GM21786 (cell line): ENCODE results near the gene CTNND2.

ENCODE experiments used
- ATAC-seq: cut with Tn5 transposase; IDR thresholded peaks from one replicate; pipeline ENCODE4 v1.9.1; 2021; ENCODE audit not compliant: unreplicated experiment

CTNND2 gene

DNA sequence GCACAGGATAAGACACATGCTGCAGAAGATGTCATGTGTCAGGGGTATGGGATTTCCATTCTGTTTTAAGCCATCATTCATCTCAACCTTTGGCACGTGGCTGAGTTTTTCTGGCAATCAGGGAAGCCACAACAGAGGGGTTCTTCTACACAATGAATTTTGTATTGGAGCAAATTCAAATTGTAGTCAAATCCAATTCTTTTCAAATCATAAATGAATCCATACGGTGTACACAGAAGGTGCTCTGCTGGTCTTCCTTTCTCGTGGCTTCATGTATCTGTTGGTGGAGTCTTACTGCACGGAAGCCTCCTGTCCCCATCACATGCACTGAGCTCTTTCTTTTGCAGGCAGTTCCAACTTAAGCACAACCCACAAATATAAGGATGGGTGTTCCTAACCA is 706.5 kb downstream of the CTNND2 start:
- no peak for ATAC-seq

- no peak for ATAC-seq
Observed at GRCh38 chr5:11191673-11192072, 712.6 kb downstream of the CTNND2 start.

DNA sequence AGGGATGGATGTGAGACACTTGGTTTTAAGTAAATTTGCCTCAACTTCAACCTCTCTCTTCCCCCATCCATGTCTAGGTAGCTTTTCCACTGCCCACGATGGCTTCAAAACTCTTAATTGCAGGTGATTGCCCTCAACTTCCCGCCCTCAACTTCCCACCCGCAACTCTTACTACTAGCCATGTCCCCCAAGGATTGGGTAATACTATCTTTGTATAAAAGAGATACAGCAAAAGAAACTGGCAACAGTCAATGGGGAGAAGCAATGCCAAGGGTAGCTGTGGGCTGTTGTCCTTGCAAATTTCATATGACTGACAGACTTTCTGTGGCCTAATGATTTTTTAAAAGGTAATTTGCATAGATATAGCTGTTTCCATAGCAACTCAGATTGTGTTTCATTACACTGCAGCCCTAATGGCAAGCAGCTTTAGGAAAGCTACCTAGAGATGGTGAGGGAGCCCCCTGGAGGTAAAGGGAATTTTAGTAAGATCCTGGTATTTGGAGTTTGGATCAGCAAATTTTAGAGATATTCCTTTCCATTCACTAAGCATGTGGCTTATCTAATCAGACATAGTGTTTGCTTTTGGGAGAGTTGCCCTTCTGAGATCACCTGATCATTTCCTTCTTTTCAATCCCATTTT is 721.7 kb downstream of the CTNND2 start:
- ATAC-seq: no peak

DNA sequence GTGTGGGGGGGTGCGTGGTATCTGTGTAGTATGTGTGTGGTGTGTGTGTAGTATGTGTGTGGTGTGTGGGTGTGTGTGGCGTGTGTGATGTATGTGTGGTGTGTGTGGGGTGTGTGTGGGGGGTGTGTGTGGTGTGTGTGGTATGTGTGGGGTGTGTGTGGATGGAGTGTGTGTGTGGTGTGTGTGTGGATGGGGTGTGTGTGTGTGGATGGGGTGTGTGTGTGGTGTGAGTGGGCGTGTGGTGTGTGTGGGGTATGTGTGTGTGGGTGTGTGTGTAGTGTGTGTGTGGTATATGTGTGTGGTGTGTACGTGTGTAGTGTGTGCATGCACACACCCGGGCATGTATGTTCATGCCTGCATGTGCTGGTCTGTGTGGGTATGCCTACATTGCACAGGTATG is 722.3 kb downstream of the CTNND2 start:
- ATAC-seq: no peak

DNA sequence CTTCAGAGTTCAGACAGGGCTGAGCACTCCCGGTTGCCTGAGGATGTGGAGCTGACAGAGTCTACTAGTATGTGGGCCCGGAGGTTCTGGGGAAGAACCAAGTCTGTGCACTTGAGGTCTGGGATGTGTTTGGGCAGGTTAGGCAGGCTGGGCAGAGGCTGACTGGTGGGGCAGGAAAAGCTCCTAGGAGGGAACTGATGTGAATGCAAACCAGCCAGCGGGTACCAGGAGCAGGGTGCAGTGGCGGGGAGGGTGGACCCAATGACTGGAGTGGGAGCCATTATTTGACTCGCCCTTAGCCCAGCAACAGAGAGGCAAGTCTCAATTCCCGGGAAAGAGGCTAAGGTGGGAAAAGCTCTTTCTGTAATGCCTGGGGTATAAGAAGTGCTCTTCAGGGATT is 723.4 kb downstream of the CTNND2 start:
- no peak for ATAC-seq

GRCh38 chr5:11177999-11178711 is 726.1 kb downstream of the CTNND2 start:
- no peak for ATAC-seq

- no peak for ATAC-seq
Observed at GRCh38 chr5:11174591-11174990, 729.7 kb downstream of the CTNND2 start.

DNA sequence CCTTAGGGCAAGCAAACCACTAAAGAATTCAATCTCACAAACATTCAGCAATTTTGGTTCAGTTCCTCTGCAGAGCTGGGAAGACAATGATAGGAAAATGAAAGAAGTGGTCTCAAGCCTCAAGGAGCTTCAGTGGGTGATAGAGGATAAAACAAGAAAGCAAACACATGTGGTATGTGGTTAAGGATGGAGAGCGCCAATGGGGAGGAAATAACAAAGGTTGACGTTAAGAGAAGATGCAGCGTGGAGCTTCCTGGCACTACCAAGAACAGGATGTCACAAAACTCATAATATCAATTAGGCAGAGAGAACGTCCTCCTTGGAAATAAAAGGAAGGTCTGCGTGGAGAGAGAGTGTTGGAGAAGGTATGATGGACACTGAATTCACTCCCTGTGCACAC is 731.8 kb downstream of the CTNND2 start:
- no peak for ATAC-seq

DNA sequence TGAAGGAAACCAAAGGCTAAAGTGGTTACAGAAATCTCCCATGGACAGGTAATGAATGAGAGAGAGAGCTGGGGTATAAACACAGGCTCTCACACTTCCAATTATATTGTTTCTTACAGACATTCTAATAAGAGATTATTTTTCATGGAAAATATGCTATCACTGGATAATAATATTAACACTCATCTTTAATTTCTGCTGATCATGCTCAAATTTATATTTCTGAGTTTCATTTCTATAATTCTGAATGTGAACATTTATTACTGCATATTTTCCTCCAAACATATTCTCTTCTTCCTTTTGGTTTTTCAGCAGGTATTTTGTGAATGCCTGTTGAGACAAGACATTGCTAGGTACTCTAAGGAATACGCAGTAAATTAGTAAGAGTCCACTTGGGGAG is 733.0 kb downstream of the CTNND2 start:
- ATAC-seq: no peak

GRCh38 chr5:11166923-11167322 is 737.3 kb downstream of the CTNND2 start:
- no peak for ATAC-seq

DNA sequence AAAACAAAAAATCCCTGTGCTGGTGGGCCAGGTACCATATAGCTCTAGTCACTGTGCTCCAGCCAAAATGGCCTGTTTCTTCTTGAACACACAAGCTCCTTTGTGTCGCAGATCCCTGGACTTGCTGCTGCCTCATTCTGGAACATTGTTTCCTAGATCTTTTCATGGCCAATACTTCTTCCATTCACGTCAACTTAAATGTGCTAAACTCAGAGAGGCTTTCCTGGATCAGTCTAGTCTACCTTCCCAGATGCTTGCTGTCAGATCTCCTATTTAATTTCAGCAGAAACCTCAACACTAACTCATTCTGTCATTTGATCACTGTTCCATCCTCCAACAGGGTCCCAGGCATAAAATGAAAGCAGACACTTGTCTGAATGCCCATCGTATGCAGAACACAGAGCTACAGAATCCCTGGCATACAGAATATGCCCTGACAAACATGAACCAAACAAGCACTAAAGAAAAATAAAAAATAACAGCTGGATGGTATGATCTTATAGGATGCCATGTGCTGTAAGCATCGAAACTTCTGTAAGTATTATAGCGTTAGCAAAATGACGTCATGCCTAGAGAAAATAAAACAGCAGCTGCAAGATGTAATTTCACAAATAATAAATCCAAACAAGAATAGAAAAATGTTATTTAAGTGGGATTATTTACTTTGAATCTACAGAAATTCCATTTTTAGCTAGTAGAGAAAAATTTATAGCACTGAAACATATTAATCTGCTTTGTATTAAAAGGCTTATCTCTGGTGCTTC is 739.5 kb downstream of the CTNND2 start:
- ATAC-seq: no peak

- no peak for ATAC-seq
Observed at GRCh38 chr5:11157132-11157531, 747.1 kb downstream of the CTNND2 start.

GRCh38 chr5:11153670-11154382 is 750.4 kb downstream of the CTNND2 start:
- ATAC-seq: no peak

- no peak for ATAC-seq
Observed at GRCh38 chr5:11152368-11152767, 751.9 kb downstream of the CTNND2 start.

- no peak for ATAC-seq
Observed at GRCh38 chr5:11150976-11151375, 753.3 kb downstream of the CTNND2 start.

GRCh38 chr5:11148810-11149539 is 755.3 kb downstream of the CTNND2 start:
- no peak for ATAC-seq

GRCh38 chr5:11146171-11146570 is 758.1 kb downstream of the CTNND2 start:
- ATAC-seq: no peak

DNA sequence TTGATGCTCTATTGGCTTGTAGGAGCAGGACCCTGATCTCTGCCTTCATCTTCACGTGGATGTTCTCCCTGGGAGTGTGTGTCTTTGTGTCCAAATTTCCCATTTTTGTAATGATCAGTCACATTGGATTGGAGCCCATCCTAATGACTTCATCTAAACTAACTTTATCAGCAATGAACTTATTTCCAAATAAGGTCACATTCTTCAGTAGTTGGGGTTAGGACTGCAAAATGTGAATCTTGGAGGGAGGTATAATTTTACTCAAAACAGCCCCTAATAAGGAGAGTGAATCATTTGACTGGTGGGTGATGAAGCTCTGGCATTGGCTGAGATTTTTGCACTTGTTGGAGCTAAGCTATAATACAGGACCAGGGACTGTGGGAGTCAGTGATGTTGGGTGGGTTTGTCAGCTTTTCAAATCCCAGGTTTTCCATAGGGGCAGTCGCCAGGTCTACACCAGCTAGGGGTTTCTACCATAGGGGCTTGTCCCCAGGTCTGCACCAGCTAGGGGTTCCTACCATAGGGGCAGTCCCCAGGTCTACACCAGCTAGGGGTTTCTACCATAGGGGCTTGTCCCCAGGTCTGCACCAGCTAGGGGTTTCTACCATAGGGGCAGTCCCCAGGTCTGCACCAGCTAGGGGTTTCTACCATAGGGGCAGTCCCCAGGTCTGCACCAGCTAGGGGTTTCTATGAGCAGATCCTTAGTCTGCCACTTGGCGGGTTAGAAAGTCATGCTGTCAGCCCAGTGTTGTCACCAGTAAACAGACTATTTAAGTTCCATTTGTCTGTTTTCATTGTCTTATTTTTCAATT is 760.6 kb downstream of the CTNND2 start:
- no peak for ATAC-seq

DNA sequence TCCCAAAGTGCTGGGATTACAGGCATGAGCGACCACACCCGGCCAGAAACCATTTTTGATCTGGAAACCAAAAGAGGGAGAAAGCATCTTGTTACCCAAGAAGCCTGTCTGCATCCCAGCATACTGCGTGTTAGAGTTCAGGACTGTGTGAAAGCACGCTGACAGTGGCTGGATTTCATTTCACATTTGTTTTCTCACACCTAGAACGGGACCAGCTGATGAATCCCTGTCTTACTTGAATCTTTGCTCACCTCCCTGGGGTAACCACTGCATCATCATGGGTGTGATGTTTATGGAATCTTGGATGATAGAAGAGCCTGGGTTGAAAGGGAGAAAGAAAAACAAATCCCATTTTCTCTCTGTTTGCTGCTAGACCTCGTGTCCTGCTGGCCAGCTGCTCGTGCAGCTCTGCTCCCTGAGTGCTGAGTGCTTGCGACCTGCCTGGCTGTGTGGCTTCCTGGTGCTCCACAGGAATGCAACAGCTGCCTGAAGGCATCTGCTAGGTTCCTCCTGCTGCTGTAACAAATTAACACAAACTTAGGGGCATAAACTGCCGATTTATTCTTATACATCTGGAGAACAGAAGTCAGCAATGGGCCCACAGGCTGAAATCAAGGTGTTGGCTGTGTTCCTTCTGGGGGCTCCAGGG is 764.9 kb downstream of the CTNND2 start:
- no peak for ATAC-seq
